Stimulated activated CD8-positive, alpha-beta memory T cell treated with anti-CD3 and anti-CD28 coated beads, Interleukin-4, amount 100 ng/mL, for 24 hours (primary cell): Measurements from ENCODE around the gene UPK3BL2.
"Not testable (repeated sequence)": the region's sequence is repeated elsewhere in the genome, so short reads cannot be mapped to it uniquely, and the experiment has no call there.

Experiments used
- DNase-seq: peaks from one replicate; pipeline ENCODE4 v3.0.0-alpha.2; 2020; ENCODE audit warnings: low read depth

The UPK3BL2 gene, protein sequence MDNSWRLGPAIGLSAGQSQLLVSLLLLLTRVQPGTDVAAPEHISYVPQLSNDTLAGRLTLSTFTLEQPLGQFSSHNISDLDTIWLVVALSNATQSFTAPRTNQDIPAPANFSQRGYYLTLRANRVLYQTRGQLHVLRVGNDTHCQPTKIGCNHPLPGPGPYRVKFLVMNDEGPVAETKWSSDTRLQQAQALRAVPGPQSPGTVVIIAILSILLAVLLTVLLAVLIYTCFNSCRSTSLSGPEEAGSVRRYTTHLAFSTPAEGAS

DNA sequence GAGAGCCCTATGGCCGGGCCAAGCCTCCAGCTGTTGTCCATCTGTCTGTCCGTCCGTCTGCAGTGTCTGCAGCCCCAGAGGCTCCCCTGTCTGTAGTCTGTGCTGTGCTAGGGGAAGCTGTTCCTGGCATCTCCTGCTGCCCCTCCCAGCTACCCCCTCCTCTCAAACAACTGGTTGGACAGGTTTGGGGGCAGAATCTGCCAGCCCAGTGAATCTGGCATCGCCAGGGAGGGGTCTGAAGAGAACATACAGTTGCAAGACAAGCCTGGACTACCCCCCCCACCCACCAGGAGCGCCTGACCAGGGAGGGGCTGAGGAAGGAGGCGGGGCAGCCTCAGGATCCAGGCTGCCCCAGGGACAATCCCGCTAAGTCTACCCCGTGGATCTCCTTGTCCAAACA lies at the start of gene UPK3BL2:
Gene UPK3BL2 (minus strand): TSS at position 101 of the 400 bp plus-strand sequence. CDS start 60 bp downstream, at position 41.
- DNase-seq: not testable (repeated sequence)

DNA sequence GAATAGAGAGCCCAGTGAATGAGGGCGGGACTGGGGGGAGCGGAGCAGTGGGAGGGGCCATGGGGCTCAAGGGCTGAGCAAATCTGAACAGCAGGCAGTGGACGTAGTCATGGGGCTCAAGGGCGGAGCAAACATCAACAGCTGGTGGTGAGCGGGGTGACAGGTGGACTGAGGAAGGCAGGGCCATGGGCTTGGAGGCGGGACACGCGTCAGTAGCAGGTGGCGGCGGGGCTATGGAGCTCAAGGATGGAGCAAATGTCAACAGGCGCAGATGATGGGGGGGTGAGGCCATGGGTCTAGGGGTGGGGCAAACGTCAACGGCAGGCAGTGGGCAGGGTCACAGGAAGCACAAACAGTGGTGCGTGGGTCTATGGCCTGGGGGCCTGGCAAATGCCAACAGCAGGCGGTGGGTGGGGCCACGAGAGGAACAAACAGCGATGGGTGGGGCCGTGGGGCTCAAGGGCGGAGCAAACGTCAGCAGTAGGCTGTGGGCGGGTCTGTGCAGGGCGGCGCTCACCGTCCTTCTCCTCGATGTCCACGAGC lies 49.1 kb upstream of the UPK3BL2 start:
- DNase-seq: peak; percentile 26

DNA sequence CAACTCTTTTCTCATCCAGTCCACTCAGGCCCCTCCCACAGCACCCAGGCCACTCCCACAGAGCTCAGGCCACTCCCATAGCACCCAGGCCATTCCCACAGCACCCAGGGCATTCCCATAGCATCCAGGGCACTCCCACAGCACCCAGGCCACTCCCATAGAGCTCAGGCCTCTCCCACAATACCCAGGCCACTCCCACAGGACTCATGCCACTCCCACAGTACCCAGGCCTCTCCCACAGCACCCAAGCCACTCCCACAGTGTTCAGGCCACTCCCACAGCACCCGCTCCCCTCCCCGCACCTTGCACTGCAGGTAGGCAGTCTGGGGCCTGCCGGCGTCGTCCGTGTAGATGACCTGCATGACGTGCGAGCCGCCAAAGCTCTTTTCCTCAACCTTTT lies 46.4 kb upstream of the UPK3BL2 start:
- not testable (repeated sequence) for DNase-seq

DNA sequence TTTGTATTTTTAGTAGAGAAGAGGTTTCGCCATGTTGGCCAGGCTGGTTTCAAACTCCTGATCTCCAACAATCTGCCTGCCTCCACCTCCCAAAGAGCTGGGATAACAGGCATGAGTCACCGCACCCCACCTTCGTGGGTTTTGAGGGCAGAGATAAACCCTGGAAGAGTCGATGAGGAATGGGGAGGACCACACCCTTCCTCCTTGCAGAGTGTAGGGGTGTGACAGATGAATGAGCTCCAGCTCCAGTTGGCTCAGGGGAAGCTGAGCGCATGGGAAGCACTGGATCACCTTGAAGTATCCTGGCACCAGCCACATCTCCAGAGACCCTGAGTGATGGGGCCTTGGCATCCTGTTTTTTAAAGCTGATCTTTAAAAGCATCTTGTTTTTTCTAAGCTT lies 40.0 kb upstream of the UPK3BL2 start:
- DNase-seq: not testable (repeated sequence)

DNA sequence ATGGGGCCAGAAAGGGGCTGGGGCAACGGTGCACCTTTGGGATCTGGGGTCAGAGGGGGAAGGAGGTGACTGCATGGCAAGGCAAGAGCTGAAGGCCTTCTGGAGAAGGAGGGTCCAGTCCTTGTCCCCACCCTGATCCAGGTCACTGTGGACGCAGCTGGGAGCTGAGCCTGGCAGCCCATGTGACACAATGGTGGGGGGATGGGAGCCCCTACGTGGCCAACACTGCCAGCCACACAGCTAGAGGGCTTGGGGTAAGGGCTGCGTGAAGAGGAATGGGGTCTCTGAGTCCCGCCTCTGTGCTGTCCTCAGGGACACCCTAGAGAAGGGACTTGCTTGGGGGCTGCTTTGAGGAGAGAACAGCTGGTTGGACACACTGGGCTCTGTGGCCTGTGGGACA lies 38.2 kb upstream of the UPK3BL2 start:
- DNase-seq: not testable (repeated sequence)

DNA sequence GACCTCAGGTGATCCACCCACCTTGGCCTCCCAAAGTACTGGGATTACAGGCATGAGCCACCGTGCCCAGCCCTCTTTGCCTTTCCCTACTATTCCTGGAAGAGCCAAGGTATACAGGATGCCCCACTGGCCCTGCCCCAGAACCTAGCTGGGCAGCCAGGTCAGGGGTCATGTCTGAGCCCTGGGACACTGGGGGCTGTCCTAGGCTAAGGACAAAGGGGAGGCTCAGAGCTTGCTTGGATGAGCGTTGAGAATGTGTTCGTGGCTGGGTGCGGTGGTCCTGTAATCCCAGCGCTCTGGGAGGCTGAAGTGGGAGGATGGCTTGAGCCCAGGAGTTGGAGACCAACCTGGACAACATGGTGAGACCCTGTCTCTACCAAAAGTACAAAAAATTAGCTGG lies 35.0 kb upstream of the UPK3BL2 start:
- not testable (repeated sequence) for DNase-seq

DNA sequence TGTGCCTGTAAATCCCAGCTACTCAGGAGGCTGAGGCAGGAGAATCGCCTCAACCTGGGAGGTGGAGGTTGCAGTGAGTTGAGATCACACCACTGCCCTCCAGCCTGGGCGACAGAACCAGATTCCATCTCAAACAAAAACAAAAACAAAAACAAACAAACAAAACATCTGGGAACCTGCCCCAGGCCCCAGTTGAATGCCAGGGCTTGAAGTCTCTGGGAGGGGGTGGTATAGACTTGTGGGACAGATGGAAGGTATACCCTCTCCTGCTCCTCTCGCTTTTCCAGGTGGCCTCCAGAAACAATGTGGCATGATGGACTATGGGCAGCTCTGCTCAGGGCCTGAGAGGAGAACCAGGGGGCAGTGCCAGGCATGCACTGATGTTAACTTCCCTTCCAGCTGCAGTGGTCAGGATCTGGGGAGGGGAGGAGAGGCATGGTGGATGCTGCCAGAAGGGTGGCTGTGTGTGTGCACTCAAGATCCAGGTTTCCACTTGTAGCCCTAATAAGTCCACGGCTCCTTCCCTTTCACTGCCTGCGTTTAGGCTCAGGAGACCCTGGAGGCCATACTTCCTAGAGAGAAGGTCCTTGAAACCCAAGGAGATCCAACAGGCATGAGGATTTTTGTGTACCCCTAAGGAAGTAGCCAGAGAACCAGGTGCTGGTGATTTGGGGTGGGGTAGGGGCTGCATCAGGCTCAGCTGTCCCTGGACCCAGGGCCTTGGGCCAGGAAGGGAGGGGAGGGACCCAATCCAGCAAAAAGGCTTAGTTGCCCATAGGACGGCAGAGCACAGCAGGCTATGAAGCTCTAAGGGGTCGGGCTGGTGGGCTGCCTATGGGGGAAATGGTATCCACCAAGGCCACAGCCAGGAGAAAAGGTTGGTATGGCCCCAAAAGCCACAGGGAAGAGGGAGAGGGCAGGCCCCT lies 34.1 kb upstream of the UPK3BL2 start:
- DNase-seq: not testable (repeated sequence)

- DNase-seq: not testable (repeated sequence)
Measured at GRCh38 chr7:102576363-102576762, 32.9 kb upstream of the UPK3BL2 start.

DNA sequence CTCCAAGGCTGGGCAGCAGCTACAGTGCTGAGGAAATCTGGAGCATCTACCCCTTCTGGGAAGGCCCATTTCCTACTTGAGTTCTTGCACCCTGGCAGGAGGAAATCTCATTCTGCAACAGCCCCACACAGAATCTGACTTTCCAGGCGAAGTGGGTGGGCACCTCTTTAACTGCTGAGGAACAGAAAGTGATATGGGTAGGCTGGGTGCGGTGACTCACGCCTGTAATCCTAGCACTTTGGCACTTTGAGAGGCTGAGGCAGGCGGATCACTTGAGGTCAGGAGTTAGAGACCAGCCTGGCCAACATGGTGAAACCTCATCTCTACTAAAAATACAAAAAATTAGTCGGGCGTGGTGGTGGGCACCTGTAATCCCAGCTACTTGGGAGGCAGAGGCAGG lies 31.1 kb upstream of the UPK3BL2 start:
- not testable (repeated sequence) for DNase-seq

DNA sequence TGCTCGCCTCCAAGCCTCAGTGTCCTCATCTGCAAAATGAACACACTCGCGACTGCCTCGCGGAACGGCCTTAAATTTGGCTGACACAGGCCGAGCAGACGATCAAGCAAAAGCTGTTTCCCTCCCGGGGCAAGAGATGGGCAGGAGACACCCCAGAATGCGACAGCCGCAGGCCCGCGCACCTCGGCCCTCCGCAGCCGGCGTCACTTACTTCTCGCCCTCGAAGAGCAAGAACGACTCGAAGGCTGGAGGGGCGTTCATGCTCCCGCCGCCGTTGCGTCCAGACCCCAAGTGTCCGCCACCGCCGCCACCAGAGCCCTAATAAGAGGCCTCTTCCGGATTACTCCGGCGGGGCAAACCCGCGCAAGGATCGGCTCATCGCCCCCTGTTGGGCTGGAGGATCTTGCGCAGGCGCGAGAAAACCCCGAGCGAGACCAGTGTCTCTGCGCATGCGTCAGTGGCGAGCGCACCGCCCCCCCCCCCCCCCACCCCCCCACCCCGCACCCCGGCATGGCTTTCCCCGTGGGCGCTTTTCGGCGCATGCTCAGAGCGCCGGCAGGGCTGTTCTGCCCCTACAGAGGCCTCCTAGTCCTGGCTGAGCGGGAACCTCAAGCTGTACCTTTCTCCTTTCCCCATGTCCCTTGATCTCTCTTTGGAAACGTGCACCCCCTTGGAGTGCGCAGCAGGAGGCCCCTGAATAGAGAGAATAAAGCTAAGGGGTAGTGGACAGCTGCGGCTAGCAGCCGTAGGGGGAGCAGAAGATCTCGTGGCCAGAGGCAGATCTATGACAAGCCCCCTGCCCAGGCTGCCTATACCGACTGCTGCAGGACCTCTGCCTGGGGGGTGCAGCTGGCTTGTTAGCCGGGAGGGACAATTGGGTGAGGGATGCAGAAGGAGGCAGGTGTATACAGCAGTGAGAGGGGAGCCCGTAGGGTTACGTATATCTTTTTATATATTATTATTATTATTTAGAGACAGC lies 29.1 kb upstream of the UPK3BL2 start, which contains the start of gene POLR2J3:
Gene POLR2J3 (minus strand): TSS at position 323 of the 979 bp plus-strand sequence. CDS start 62 bp downstream, at position 261.
- DNase-seq: peak; percentile 92

GRCh38 chr7:102568620-102569019 lies 25.1 kb upstream of the UPK3BL2 start:
- not testable (repeated sequence) for DNase-seq

- not testable (repeated sequence) for DNase-seq
Measured at GRCh38 chr7:102550808-102551422, 7.4 kb upstream of the UPK3BL2 start, which contains the start of gene SPDYE2. Gene SPDYE2 (plus strand): TSS chr7:102551226. CDS start chr7:102553256, 2,030 bp downstream.

DNA sequence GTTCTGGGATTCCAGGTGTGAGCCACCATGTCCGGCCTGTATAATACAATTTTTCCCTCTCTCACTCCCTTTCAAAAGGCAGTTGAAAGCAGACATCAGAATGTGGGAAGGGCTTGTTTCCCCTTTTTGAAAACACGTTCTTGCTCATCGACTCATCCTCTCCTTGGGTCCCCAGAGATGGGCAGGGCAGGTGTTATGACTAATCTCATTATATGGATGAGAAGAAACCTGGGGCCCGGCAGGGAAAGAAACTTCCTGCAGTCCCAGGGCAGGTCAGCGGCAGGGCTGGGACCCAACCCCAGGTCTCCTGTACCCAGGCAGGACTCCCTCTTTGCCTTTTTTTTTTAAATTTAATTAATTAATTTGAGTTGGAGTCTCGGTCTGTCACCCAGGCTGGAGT lies 2.9 kb upstream of the UPK3BL2 start:
- not testable (repeated sequence) for DNase-seq

DNA sequence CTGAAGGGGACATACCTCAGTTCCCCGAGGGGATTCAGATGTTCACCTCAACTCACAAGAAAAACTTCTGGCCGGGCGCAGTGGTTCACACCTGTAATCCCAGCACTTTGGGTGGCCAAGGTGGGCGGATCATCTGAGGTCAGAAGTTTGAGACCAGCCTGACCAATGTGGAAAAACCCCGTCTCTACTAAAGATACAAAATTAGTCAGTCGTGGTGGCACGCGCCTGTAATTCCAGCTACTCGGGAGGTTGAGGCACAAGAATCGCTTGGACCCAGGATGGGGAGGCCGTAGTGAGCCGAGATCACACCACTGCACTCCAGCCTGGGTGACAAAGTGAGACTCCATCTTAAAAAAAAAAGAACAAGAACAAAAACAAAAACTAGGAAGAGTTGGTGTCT lies 1.8 kb upstream of the UPK3BL2 start:
- DNase-seq: not testable (repeated sequence)

DNA sequence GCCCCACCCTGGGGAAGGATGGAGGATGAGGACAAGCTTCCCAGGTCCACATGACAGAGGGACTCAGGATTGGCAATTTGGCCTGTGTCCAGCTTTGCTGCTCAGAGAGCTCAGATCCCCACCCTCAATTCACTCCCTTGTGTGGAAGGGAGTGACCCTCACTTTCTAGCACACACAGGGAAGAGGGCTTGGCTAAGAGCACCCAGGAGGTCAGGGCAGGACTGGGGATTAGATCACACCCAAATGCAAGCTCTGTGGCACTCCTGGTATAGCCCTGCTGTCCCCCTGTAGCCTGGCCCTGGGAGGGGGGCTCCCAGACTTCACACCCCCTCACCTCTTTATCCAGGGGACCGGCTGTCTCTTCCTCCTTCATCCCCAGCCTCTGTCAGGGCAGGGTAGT lies 876 bp upstream of the UPK3BL2 start:
- DNase-seq: not testable (repeated sequence)

GRCh38 chr7:102542771-102543170 lies 725 bp downstream of the UPK3BL2 start:
- DNase-seq: not testable (repeated sequence)

- DNase-seq: not testable (repeated sequence)
Measured at GRCh38 chr7:102542083-102542482, 1.4 kb downstream of the UPK3BL2 start.

DNA sequence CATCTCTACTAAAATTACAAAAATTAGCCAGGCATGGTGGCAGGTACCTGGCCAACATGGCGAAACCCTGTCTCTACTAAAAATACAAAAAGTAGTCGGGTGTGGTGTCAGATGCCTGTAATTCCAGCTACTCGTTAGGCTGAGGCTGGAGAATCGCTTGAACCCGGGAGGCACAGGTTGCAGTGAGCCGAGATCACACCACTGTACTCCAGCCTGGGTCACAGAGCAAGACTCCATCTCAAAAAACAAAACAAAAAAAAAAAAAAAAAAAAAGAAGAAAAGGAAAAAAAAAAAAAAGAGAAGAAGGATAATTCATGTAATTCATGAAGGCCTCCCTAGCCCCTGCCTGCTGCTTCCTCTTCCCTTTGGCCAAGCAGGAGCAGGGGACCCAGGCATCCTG lies 2.9 kb downstream of the UPK3BL2 start:
- DNase-seq: not testable (repeated sequence)

GRCh38 chr7:102535062-102535615 lies 8.4 kb downstream of the UPK3BL2 start:
- not testable (repeated sequence) for DNase-seq

DNA sequence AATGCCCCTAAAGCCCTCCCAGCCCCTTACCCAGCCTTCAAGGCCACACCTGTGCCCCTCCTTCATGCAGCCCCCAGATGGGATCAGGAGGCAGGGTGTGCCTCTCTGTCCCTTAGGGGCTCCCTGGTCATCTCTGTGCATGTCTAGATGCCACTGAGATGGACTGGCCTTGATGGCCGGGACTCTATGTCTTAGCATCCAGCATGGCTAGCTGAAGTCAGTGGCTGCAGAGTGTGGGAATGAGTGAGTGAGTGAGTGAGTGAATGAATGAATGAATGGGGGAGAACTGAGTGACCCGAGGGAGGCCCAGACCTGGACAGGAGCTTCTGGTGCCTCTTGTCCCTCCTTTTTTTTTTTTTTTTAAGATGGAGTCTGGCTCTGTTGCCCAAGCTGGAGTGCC lies 11.4 kb downstream of the UPK3BL2 start:
- not testable (repeated sequence) for DNase-seq
